Lower leg skin (tissue), 3 donors: Measurements from ENCODE around the gene TGFB2.

Experiments
- CTCF ChIP-seq, 3 donors: fragments of 450-650 bp; IDR thresholded peaks; one replicate each; pipeline ENCODE4 v1.5.1; 2016; ENCODE audit warnings: antibody characterized with exemption in 3 of 3, mild to moderate bottlenecking in 3 of 3, moderate library complexity in 2 of 3
- POLR2A ChIP-seq, 2 donors: fragments of 450-650 bp; IDR thresholded peaks; one replicate each; pipeline ENCODE4 v1.6.1; 2016 to 2017; ENCODE audit warnings: antibody characterized with exemption in 2 of 2, mild to moderate bottlenecking in 1 of 2, moderate library complexity in 1 of 2

DNA sequence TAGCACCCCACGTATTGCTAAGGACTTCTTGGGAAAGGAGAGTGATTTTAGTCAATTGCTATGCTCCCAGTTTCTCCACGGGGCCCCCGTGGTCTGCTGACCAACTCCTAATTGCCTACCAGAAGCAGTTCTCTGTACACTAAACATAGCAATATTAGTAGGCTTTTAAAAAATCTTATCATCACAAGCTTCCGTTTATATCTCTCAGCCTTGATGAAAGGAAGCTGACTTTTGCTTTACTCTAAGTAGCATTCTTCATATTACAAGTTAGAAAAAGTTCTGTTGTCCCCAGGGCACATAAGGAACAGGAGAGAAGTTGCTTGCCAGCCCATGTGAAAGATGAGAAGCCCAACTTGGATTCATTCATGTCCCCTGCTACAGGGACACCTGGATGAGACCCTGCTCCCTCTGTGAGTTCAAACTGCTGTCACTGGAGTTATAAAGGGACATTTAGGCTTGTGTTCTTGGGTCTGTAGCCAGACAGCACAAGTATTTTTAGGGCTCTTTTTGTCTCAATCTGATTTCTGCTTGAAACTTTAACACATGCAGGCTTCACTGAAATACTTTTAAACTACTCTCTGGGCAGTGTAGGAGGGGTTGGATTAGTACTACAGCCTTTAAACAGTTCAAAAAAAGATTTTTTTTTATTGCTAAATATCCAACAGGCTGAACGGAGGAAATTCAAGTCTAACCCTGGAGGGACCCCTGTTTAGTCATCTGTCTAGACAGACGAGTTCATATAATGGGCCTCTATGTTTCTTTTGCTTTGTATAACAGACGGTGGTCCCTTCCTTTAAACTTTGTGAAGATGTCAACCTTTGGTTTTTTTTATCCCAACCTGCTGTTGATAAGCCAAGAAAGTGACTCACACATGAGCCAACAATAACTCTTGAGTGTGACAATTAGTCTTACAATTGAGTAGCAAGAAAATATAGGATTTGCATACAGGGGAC lies 29.5 kb downstream of the TGFB2 start:
- TF ChIP-seq CTCF (IDR thresholded peaks at IDR 0.05) (no peak), POLR2A (IDR thresholded peaks at IDR 0.05) (no peak)
